ENCODE data around the gene NCAPG.

NCAPG gene, protein sequence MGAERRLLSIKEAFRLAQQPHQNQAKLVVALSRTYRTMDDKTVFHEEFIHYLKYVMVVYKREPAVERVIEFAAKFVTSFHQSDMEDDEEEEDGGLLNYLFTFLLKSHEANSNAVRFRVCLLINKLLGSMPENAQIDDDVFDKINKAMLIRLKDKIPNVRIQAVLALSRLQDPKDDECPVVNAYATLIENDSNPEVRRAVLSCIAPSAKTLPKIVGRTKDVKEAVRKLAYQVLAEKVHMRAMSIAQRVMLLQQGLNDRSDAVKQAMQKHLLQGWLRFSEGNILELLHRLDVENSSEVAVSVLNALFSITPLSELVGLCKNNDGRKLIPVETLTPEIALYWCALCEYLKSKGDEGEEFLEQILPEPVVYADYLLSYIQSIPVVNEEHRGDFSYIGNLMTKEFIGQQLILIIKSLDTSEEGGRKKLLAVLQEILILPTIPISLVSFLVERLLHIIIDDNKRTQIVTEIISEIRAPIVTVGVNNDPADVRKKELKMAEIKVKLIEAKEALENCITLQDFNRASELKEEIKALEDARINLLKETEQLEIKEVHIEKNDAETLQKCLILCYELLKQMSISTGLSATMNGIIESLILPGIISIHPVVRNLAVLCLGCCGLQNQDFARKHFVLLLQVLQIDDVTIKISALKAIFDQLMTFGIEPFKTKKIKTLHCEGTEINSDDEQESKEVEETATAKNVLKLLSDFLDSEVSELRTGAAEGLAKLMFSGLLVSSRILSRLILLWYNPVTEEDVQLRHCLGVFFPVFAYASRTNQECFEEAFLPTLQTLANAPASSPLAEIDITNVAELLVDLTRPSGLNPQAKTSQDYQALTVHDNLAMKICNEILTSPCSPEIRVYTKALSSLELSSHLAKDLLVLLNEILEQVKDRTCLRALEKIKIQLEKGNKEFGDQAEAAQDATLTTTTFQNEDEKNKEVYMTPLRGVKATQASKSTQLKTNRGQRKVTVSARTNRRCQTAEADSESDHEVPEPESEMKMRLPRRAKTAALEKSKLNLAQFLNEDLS

DNA sequence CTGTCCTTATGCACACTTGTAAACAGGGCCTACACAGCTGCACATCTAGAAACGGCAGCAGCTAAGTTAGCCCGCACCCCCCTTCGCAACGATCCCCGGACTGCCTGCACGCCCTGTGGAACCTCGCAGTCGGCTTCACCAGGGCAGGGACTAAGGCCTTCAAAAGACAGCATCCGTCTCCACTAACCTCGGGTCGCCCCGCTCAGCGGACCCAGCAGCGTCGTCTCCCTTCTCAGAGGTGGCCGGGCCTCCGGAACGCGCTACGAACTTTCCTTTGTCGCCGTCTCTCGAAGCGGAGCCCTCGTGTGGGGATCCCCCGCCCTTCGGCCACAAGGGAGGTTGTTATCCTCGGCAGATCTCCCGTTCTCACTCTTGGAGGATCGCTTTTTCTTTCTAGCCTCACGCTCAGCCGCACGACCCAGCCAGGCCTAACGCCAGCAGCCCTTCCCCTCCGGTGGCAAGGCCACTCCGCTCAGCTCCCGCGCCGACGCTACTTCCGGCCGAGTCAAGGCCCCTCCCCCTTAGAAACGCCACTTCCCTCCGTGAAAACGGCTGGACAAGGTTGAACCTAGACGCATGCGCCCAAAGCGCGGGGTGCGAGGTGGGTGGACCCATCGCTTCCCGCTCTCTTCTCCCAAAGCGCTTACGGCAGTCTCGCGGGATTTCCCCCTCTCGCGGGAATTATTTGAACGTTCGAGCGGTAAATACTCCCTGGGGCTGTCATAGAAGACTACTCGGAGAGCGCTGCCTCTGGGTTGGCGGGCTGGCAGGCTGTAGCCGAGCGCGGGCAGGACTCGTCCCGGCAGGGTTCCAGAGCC is at the start of gene NCAPG, which contains the start of gene DCAF16:
NCAPG (plus strand) TSS at position 720 of the 818 bp plus-strand sequence. CDS start 99 bp downstream, outside the sequence.
DCAF16 (minus strand) TSS at position 498 of the 818 bp plus-strand sequence. CDS start 6,616 bp downstream, outside the sequence.
- peak; percentile 99 for DNase-seq

DNA sequence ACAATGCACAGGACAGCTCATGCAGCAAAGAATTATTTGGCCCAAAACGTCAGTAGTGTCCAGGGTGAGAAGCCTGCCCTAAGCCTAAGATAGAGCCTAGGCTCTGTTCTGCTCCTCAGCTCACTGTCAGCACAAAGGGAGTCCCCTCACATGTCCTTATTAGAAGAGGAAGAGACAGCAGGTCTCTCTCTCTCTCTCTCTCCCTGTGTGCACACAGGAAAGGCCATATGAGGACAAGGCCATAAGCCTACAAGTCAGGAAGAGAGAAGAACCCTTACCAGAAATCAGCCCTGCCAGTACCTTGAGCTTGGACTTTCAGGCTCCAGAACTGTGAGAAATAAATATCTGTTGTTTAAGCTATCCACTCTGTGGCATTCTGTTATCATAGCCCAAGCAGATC is 49.7 kb upstream of the NCAPG start:
- DNase-seq = no peak

DNA sequence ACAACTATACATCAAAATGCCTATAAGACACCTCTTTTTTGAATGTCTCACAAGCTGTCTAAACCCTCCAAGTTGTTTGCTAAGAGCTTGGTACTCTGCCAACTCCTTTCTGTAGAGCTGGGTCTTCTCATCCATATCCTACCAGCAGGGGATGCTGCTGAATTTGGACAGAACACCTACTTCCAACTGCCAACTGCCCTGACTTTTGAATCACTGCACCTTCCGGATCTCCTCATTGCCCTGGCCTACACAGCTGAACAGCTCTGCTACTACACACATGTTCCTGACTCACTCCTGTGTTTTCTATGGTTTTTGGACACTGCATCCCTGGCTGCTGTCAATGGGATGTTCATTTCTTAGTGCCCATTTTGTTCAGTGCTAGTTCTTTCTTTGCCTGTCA is 48.1 kb upstream of the NCAPG start:
- no peak for DNase-seq

DNA sequence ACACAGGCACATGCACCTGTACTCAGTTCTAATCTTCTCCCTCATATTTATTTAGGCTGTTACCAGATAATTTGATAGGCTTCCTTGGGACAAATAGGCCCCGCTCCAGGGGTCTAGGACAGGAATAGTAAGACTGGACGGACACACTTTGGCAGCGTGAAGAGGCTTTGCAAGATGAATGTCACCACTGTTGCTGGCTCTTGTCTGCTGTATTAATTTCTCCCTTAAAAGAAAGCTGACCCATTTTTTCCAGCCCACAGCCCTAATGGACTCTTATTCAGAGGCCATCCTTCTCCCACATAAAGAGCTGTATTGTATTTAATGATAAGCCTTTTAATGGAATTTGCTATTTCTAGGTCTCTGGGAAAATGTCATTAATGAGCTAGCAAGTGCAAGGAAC is 47.4 kb upstream of the NCAPG start:
- DNase-seq = no peak

DNA sequence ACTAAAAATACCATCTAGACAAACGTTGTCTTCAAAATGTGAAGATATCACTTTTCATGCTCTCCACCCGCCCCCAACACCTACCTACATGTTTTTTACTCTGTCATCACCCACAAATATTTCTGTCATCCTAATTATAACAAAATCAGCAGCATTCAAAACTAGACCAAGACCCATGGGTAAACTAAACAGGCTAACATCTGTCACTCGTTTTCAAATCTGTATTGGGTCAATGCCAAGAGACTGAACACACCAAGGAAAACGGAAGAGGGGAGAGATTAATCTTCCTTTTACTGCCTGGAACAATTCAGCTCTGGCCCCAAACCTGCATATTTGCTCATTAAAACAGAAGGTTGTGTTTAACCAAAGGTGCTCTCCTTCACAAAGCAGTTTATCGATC is 46.8 kb upstream of the NCAPG start:
- no peak for DNase-seq

DNA sequence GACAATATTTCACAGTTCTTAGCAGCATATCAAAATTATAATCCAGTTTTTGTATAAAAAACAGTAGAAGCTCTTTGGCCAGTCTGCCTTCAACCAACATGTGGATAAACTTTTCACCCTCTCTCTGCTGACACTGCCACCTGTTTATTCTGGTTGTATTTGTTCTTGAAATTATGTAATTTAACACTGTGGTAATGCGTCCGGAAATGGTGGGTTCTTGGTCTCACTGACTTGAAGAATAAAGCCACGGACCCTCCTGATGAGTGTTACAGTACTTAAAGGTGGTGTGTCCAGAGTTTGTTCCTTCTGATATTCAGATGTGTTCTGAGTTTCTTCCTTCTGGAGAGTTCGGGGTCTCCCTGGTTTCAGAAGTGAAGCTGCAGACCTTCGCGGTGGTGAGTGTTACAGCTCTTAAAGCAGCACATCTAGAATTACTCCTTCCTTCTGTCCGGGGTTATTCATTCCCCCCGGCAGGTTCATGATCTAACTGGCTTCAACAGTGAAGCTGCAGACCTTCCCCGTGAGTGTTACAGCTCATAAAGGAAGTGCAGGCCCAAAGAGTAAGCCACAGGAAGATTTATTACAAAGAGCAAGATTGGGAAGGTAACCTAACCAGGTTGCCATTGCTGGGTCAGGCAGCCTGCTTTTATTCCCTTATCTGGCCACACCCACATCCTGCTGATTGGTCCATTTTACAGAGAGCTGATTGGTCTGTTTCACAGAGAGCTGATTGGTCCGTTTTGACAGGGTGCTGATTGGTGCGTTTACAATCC is 45.1 kb upstream of the NCAPG start:
- no peak for DNase-seq

DNA sequence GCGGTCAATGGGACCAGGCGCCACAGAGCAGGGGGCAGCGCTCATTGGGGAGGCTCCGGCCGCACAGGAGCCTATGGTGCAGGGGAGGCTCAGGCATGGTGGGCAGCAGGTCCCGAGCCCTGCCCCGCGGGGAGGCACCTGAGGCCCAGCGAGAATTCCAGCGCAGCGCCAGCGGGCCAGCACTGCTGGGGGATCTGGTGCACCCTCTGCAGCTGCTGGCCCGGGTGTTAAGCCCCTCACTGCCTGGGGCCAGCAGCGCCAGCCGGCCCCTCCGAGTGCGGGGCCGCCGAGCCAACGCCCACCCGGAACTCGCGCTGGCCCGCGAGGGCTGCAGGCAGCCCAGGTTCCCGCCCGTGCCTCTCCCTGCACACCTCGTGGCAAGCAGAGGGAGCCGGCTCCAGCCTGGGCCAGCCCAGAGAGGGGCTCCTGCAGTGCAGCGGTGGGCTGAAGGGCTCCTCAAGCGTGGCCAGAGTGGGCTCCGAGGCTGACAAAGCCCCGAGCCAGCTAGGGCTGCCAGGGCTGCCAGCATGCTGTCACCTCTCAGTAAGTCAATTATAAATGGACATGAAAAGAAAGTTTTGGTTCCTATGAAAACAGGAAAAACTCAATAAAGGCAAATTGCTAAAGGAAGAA is 43.8 kb upstream of the NCAPG start:
- no peak for DNase-seq

DNA sequence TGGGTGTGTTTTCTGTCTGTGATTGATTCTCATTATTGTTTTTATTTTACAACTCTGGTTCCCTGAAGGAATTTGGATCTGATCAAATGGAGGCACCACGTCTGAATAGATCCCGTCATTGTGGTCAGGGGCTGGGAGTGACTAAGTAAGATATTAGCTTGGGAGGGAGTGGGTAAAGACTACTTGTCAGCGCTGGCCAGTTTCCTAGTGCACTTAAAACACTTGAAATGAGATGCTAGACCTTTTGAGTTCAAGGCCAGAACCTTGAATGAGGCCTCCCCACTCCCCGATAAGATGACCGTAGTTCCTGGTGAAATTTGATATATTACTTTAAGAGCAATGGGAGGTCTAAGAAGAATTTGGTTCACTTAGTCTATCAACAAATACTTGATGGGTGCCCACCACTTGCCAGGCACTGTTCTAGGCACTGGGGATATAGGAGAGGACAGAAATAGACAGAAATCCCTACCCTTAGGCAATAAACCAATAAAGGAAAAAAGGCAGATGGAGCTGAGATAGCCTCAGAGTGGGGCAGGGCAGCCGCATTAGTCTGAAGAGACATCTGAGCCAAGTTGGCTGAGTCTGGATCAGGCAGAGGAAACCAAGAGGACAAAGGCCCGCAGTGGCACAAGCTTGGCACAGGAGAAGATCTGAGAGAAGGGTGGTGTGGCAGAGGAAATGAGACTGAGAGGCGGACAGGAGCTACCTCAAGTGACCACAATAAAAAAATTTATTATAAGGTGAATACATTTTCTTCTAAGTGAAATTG is 41.2 kb upstream of the NCAPG start:
- no peak for DNase-seq

DNA sequence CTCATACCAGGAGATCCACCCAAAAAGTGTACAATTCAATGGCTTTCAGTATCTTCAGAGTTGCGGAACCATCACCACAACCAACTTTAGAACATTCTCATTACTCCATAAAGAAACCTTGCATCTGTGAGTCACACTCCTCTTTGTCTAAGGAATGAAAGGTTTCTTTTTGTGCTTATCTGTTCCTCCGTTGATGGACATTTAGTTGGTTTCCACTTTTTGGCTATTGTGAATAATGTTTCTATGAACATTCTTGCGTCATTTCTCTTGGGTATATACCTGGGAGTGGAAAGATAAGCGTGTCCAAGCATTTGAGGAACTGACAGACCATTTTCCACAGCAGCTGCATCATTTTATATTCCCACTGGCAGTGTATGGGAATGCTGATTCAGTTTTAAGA is 39.9 kb upstream of the NCAPG start:
- DNase-seq = no peak

DNA sequence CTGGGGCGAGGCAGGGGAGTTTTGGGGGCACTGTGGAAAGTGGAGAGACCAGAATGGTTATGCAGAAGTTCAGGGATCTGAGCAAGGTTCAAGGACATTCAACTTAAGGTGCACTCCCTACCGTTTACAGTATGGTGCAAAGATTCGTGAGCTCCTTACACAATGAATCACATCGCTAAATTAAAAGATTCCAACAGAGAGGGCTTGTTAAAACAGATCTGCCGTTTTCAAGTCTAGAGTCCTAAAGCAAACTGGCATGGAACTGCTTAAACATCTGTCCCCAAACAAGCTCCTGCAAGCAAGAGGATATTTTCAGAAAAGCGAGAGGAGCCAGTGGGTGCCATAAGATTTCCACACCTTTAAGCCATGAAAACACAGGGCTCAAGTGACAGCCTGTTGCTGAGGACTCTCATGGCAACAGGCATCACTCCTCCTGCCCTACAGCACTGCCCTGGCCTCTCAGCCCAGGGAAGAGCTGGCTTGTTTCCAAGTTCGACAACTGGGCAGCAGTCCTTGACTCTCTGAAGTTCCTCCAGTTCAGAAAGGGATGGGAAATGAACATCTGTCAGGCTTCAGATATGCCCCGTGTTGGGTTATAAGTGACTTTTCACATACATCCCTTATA is 39.4 kb upstream of the NCAPG start:
- no peak for DNase-seq

DNA sequence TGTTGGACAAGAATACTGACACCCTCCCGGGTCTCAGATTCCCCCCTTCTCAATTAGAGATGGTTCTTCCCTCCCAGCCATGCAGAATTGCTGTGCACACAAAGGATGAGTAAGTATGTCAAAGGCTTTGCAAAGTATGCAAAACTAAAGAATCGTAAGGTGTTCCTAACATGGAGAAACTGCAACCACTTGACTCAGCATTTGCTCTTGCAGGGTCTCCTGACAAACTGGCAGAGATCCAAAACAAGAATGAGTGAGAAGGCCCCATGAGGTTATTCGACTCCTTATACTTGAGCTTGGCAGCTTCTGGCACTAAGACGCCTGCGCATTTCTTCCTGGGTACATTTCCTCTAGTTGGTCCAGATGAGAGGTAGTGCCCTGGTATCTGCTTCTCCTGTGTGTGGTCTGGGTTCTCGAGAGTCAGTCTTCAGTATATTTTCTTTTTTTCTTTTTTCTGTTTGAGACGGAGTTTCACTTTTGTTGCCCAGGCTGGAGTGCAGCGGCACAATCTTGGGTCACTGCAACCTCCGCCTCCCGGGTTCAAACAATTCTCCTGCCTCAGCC is 37.6 kb upstream of the NCAPG start:
- no peak for DNase-seq

DNA sequence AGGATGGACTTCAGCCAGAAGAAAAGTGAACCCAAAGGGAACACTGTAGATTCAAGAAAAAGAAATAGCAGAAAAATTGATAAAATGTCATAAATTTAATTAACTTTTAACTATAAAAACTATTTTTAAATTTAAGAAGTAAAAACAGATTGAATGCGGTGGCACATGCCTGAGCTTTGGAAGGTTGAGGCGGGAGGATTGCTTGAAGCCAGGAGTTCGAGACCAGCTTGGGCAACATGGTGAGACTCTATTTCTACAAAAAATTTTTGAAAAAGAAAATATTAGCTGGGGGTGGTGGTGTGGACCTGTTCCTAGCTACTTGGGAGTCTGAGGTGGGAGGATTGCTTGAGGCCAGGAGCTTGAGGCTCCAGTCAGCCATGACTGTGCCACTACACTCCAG is 32.3 kb upstream of the NCAPG start:
- no peak for DNase-seq

DNA sequence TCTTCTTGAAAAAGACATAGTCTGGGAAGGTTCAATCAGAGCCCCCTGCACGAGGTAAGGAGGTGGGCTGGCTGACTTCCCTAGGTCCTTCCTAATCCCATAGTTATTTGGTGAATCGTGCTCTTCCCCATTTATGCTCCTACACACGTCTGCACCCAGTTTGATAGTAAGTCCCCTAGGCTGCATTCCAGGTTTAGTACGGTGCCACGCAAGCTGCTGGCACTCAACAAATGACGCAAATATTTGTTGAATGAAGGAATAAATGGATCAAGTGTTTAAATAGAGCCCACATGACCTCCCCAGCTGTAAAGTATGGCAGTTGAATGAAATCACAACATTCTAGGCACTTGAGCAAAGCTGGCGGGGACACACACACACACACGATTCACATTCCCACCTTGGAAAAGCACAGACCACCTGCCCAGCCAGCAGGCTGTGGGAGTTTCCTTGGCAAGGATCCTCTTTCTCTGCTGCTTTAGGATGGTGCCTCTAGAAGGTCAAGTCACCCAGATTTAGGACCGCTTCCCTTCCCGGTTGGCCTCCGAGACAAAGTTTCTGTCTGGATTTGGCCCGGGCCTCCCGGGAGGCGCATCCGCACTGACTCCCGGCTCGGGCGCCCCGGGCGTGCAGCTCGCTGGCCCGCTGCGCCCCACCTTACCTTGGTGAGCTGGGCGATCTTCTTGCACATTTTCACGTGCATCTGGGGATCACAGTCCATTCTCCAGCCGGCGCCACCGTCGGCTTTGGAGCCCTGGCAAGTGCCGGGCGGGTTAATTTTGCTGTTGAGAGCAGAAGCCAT is 30.1 kb upstream of the NCAPG start:
- no peak for DNase-seq

DNA sequence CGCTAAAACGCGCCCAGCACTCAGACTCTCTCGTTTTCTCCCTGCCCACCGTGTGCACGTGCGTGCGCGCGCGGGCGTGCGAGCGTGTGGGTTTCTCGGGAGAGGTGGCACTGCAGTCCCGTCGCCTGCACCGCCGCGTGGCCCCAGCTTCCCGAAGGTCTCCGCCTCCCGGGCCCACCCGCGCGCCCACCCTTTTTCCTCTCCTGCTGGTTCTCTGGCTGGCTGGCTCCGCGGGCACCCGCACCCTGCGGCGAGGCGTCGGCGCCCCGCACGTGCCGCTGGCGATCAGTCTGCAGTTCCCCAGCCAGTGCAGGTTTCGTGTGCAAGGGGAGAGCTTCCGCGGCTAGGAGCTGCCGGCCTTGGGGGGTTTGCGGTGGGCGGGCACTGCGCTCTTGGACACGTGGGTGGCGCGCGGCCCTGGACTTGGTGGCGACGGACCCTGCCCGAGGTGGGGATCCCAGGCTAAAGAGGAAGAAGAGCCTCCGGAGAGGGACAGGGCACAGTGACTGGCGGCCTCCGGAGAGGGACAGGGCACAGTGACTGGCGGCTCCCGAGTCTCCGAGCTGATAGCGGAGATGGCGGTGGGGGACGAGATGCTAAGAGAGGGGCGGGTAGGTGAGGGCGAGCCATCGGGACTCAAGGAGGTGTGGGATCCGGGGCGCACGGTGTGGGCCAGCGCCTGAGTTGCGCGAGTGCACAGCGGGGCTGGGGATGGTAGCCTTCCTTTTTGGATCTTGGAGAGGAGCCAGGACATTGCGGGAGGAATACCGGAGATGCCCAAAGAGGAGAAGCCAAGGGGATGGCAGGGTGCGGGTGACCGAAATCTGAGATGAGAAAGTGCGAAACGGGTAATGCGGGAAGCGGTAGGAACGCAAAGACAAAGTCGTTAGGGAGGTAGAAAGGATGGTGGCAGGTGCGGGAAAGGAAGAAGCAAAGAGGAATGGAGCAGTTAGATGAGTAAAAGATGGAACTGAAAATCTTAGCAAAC is 29.2 kb upstream of the NCAPG start, which contains the start of gene FAM184B:
FAM184B (minus strand) TSS at position 322 of the 988 bp plus-strand sequence. CDS start 322 bp downstream, outside the sequence.
- DNase-seq = no peak

DNA sequence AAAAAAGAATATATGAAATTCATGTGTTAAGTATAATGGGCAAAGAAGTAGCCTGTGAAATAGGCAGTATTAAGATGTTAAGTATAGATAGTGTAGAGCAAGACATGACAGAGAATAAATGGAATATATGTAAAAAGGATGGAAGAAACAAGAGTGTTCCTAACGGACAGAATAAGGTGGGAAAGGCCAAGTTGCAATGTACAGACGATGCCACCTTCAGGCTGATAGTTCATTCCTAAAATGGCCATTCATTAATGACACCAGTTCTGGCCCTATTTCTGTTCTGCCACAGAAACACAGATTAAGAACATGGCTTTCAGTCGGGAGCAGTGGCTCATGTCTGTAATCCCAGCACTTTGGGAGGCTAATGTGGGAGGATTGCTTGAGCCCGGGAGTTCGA is 24.9 kb upstream of the NCAPG start:
- no peak for DNase-seq

DNA sequence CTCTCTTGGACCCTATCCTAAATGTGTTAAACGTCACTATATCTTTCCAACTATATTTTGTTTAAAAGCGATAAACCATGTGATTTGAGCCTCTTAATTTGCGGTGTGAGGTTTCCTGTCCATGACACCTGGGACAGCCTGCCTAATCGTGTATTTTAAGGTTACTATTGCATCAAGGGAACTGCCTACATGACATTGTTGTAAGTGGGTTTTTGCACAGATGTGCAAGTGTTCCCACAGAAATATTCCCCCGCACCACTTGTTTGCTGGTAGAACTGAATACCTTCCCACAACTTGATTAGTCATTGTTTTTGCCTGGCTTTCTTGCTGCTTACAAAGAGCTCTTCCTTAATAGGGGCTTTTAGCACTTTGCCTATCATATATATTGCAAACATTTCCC is 24.2 kb upstream of the NCAPG start:
- DNase-seq = no peak

DNA sequence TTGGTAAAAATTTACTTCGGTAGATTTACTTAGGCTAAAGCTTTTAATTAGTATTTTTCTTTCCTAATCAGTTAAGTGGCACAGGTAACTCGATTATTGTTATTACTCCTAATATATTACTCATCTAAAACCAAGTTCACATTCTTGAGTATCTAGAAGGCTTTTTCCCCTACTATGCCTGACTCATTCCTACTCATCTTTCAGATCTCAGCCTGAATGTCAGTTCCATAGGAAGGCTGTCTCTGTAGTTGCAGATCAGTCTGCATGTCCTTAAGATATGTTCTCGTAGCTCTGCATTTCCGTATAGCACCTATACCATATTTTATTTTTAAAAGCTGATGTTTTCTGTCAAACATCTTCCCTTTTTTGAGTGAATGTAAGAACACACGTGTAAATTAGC is 23.5 kb upstream of the NCAPG start:
- DNase-seq = no peak

All from CD4-positive, alpha-beta T cell treated with Interleukin-12 subunit alpha and Interleukin-12 subunit beta, for 1 hour (primary cell).